GM19395 (cell line): Measurements from ENCODE around the gene CFP.

ENCODE experiments used
- ATAC-seq: cut with Tn5 transposase; IDR thresholded peaks from one replicate; pipeline ENCODE4 v1.9.1; 2021; ENCODE audit warnings: mild to moderate bottlenecking, moderate library complexity; ENCODE audit not compliant: unreplicated experiment

The CFP gene

GRCh38 chrX:47638816-47639215, 9.1 kb upstream of the CFP start:
- no peak for ATAC-seq

- peak; percentile 70 for ATAC-seq
Observed at GRCh38 chrX:47637546-47638195, 7.9 kb upstream of the CFP start.

GRCh38 chrX:47634871-47635575, 5.3 kb upstream of the CFP start:
- no peak for ATAC-seq

- ATAC-seq = no peak
Observed at GRCh38 chrX:47633689-47634590, 4.2 kb upstream of the CFP start.

GRCh38 chrX:47632666-47633065, 2.9 kb upstream of the CFP start:
- ATAC-seq = no peak

GRCh38 chrX:47631676-47632075, 1.9 kb upstream of the CFP start:
- no peak for ATAC-seq

- no peak for ATAC-seq
Observed at GRCh38 chrX:47628982-47629381, 748 bp downstream of the CFP start.

GRCh38 chrX:47625365-47625764, 4.4 kb downstream of the CFP start:
- no peak for ATAC-seq

GRCh38 chrX:47623540-47624027, 6.1 kb downstream of the CFP start:
- ATAC-seq = no peak

GRCh38 chrX:47621851-47622250, 7.9 kb downstream of the CFP start:
- no peak for ATAC-seq

GRCh38 chrX:47620303-47620685, 9.4 kb downstream of the CFP start:
- no peak for ATAC-seq

GRCh38 chrX:47619486-47620302, 10.0 kb downstream of the CFP start, which contains the start of gene SYN1:
Gene SYN1 (minus strand): TSS chrX:47619857. CDS start chrX:47619728, 129 bp downstream.
- peak; percentile 74 for ATAC-seq

- ATAC-seq = no peak
Observed at GRCh38 chrX:47618923-47619485, 10.7 kb downstream of the CFP start.

- ATAC-seq = no peak
Observed at GRCh38 chrX:47614618-47615017, 15.1 kb downstream of the CFP start.

- ATAC-seq = no peak
Observed at GRCh38 chrX:47613082-47613481, 16.6 kb downstream of the CFP start.

- no peak for ATAC-seq
Observed at GRCh38 chrX:47612418-47612817, 17.3 kb downstream of the CFP start.

GRCh38 chrX:47611926-47612325, 17.8 kb downstream of the CFP start:
- ATAC-seq = no peak

GRCh38 chrX:47611489-47611888, 18.2 kb downstream of the CFP start:
- ATAC-seq = no peak

GRCh38 chrX:47610511-47610910, 19.2 kb downstream of the CFP start:
- ATAC-seq = no peak

- no peak for ATAC-seq
Observed at GRCh38 chrX:47608130-47608810, 21.5 kb downstream of the CFP start.
